ENCODE measurements around the gene PLEKHA6. TPM values are rescaled to one million over a fixed set of nuclear protein-coding genes. Genes with fewer than 3 reads are reported as not detected.

PLEKHA6 gene
- total and polyA plus RNA-seq, 2 of the 8 experiments (the other 6 are each of a cell fraction or from before 2014, with no cell fraction given): 4.8 to 20.2 TPM

DNA sequence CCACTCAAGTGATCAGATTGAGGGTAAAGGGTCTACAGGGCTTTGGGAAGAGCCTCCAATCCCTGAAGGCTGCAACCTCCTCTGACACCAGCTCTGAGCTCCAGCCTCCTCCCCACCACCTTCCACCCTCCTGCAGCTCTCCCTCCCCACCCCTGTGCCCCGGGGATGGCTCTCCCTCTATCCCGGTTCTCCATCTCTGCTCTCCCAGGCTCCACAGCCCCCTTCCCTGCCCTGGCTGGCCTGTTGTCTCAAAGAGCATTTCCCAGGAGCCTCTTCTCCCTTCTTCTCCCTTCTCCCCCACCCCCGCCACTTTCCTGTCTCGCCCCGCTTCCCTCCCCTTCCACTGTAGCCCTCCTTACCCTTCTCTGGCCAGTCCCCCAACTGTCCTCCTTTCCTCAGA is 1.1 kb downstream of the PLEKHA6 start (continued):
- no peak for TF ChIP-seq SRF (IDR thresholded peaks at IDR 0.05; ENCODE audit: low read depth, low read length)
